Suprapubic skin (tissue), 4 donors: Measurements from ENCODE around the gene FAM89B. TPM values are rescaled to one million over a fixed set of nuclear protein-coding genes. Genes with fewer than 3 reads are reported as not detected.
"Not testable (repeated sequence)": the region's sequence is repeated elsewhere in the genome, so short reads cannot be mapped to it uniquely, and the experiment has no call there.

Source experiments
- DNase-seq, 2 donors: peaks; one replicate each; pipeline ENCODE4 v3.0.0-alpha.2; 2019; ENCODE audit warnings: low spot score in 2 of 2
- H3K27ac ChIP-seq: fragments of 200-600 bp; sonication (generic); one replicate; pipeline ENCODE4 v1.5.1; 2019
- H3K27me3 ChIP-seq: fragments of 200-600 bp; sonication (generic); one replicate; pipeline ENCODE4 v1.5.1; 2019
- H3K36me3 ChIP-seq: fragments of 200-600 bp; sonication (generic); one replicate; pipeline ENCODE4 v1.5.1; 2019
- H3K4me1 ChIP-seq: fragments of 200-600 bp; sonication (generic); one replicate; pipeline ENCODE4 v1.5.1; 2019
- H3K4me3 ChIP-seq: fragments of 200-600 bp; sonication (generic); one replicate; pipeline ENCODE4 v1.5.1; 2019; ENCODE audit warnings: mild to moderate bottlenecking
- H3K9me3 ChIP-seq: fragments of 200-600 bp; sonication (generic); one replicate; pipeline ENCODE4 v1.5.1; 2019
- EP300 ChIP-seq: sonication (generic); formaldehyde crosslinking; IDR thresholded peaks from one replicate; pipeline ENCODE4 v1.6.1; 2017; ENCODE audit warnings: antibody characterized with exemption
- POLR2A ChIP-seq, 2 donors: fragments of 450-650 bp; IDR thresholded peaks; one replicate each; pipeline ENCODE4 v1.6.1; 2017; ENCODE audit warnings: antibody characterized with exemption in 2 of 2, mild to moderate bottlenecking in 2 of 2, moderate library complexity in 2 of 2
- POLR2AphosphoS5 ChIP-seq, 3 donors: sonication (generic); formaldehyde crosslinking; IDR thresholded peaks; one replicate each; pipeline ENCODE4 v1.6.1; 2017; ENCODE audit warnings: antibody characterized with exemption in 3 of 3
- WGBS: methylation state at CpG from one replicate; pipeline ENCODE4 v1.1.5; 2018; 5-methylcytosine and 5-hydroxymethylcytosine counted together
- total RNA-seq, 4 donors: library from RNA; depleted of rRNA; stranded (reverse); fragments of >200 nt; gene quantifications; one replicate each; pipeline ENCODE4 v1.1.0, GENCODE V29; 2016
- TF ChIP-seq, protein P1 (sequence below), 2 donors: fragments of 200-600 bp in 1 of 2; fragments of 450-650 bp in 1 of 2; sonication (generic) in 1 of 2; IDR thresholded peaks; one replicate each; pipeline ENCODE4 v1.5.1; 2016 to 2019; ENCODE audit warnings: antibody characterized with exemption in 2 of 2, mild to moderate bottlenecking in 1 of 2, moderate library complexity in 1 of 2

Gene FAM89B
- total RNA-seq, 4 donors from 2014 or later = 45.2 to 103 (median 72.0) TPM

DNA sequence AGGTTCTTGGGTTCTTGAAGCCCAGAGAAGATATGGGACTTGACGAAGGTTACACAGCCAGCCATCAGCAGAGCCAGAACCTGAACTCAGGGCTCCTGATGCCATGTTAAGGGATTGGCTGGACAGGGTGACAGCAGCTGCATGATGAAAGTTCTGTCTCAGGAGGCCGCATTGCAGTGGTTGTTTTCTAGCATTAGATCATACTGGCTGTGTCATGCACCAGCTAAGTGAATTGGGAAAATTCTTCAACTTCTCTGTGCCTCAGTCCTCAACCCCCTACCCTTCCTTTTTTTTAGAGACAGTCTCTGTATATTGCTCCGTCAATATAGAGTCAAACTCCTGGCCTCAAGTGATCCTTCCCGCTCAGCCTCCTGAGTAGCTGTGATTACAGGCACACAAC lies 8.7 kb upstream of the FAM89B start:
- no peak for TF ChIP-seq EP300
- no peak for TF ChIP-seq POLR2A (IDR thresholded peaks at IDR 0.05)
- TF ChIP-seq POLR2AphosphoS5 (IDR thresholded peaks at IDR 0.05) = no peak
- TF ChIP-seq, protein P1, sequence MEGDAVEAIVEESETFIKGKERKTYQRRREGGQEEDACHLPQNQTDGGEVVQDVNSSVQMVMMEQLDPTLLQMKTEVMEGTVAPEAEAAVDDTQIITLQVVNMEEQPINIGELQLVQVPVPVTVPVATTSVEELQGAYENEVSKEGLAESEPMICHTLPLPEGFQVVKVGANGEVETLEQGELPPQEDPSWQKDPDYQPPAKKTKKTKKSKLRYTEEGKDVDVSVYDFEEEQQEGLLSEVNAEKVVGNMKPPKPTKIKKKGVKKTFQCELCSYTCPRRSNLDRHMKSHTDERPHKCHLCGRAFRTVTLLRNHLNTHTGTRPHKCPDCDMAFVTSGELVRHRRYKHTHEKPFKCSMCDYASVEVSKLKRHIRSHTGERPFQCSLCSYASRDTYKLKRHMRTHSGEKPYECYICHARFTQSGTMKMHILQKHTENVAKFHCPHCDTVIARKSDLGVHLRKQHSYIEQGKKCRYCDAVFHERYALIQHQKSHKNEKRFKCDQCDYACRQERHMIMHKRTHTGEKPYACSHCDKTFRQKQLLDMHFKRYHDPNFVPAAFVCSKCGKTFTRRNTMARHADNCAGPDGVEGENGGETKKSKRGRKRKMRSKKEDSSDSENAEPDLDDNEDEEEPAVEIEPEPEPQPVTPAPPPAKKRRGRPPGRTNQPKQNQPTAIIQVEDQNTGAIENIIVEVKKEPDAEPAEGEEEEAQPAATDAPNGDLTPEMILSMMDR (IDR thresholded peaks at IDR 0.05) = no peak
- no peaks in the 10 kb centered on the region for H3K9me3 ChIP-seq
- H3K27ac ChIP-seq = no peak overlapping the region
- DNase-seq = no peak
- H3K4me3 ChIP-seq = no peak overlapping the region
- peaks cover 3% of the 10 kb centered on the region for H3K36me3 ChIP-seq
- peaks cover 49% of the 10 kb centered on the region for H3K4me1 ChIP-seq
- no peaks in the 10 kb centered on the region for H3K27me3 ChIP-seq
- 94% methylated on average over 4 of the region's 4 CpGs for WGBS

DNA sequence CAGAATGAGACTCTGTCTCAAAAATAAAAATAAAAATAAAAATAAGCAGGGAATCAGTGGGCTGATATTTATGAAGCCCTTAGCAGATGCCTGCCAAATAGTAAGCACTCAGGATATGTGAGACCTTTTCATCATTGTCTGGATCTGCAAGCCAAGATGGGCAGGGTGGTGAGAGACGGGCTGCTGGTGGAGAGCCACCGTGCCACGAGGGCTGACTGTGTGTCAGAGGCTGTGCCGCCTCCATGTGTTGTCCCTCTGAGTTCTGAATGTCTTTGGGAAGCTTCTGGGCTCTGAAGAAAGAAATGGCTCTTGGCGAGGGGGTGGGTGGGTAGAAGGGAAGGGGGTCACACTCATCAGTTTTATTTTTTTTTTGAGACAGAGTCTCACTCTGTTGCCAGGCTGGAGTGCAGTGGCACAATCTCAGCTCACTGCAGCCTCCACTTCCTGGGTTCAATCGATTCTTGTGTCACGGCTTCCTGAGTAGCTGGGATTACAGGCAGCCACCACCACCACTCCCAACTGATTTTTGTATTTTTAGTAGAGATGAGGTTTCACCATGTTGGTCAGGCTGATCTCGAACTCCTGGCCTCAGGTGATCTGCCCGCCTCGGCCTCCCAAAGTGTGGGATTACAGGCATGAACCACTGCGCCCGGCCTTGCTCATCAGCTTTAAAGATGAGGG lies 7.3 kb upstream of the FAM89B start:
- not testable (repeated sequence) for H3K27me3 ChIP-seq, H3K4me3 ChIP-seq, H3K36me3 ChIP-seq, H3K9me3 ChIP-seq, DNase-seq, H3K27ac ChIP-seq
- 84% methylated on average over 12 of the region's 12 CpGs for WGBS
- H3K4me1 ChIP-seq = peaks cover 46% of the 10 kb centered on the region

DNA sequence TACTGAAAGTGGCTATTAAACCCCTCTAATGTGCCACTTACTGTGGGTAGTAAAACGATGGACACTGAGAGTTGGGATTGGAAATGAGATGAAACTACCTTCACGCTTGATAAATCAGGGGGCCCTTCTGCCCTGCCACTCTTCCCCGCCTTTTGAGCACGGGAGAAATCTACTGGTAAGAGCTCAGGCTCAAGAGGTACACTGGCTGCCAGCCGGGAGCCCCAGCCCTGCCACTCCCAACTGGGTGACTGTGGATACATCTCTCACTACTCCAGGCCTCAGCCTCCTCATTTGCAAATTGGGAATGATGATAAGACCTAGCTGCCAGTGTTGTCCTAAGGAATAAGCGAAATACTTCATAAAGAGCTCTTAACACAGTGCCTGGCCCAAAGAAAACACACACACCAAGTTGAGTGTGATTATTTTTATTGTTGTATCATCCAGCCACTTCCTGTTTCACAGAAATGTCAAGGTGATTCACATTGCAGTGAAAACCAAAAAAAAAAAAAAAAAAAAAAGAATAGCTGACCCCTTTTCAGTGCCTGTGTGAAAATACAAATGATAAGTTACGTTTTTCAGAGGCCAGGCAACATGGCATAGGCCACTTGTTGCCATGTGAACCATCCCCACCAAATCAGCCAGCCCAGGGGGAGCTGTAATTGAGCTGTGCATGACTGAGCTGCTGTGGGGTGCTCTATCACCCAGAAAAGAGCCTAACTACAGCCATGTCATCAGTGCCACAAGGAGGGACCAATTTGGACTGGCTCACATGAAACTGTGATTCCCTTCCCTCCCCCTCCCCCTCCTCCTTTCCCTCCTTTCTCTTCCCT lies 6.5 kb upstream of the FAM89B start:
- Histone ChIP-seq H3K27ac (no peak overlapping the region), H3K4me1 (peaks cover 41% of the 10 kb centered on the region), H3K9me3 (no peaks in the 10 kb centered on the region), H3K36me3 (peaks cover 3% of the 10 kb centered on the region), H3K4me3 (no peak overlapping the region), H3K27me3 (no peaks in the 10 kb centered on the region)
- TF ChIP-seq, protein P1 (IDR thresholded peaks at IDR 0.05) = no peak
- TF ChIP-seq POLR2A (IDR thresholded peaks at IDR 0.05) = no peak
- no peak for TF ChIP-seq POLR2AphosphoS5 (IDR thresholded peaks at IDR 0.05)
- TF ChIP-seq EP300 = no peak
- no peak for DNase-seq
- WGBS = 81% methylated on average over 7 of the region's 7 CpGs

DNA sequence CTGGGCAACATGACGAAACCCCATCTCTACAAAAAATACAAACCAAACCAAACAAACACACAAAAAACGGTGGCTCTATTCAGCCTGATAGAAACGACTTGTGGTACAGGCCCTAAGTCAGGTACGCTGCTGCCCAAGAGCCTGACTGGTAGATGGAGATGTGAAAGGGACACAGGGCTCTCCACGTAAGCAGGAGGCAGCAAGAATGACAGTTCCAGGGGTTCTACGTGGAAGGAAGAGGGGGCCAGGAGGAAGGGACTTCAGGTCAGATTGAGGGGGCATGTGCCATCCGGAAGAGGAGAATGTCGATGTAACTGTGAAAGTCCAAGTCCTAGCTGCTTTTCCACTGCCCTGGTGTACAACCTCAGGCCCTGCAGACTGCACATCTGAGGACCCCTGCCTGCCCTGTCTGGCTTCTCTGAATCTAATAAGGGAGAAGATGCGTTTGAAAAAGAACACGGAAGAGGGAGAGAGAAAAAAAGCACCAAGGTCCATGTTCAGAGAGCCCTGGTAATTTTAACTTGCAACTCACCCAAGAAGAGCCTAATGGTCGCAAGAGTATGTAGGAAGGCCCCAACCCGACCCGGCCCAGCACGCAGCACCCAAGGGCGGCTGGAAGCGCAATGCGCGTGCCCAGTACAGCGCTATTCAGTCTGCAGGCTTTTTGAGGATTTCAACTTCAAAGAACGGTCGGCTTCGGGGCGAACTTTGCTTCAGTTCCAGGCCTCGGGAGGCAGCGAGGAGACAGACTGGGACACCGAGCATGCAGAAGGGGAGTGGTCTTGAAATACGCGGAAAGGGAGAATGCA lies 3.0 kb upstream of the FAM89B start:
- no peaks in the 10 kb centered on the region for H3K9me3 ChIP-seq
- no peak for DNase-seq
- H3K4me1 ChIP-seq = peaks cover 65% of the 10 kb centered on the region
- peaks cover 3% of the 10 kb centered on the region for H3K36me3 ChIP-seq
- WGBS = 7% methylated on average over 27 of the region's 28 CpGs
- H3K4me3 ChIP-seq = peak overlapping the region; percentile 94
- H3K27me3 ChIP-seq = no peaks in the 10 kb centered on the region
- H3K27ac ChIP-seq = peak overlapping the region; percentile 92
- TF ChIP-seq POLR2A (IDR thresholded peaks at IDR 0.05) (no peak), EP300 (no peak), POLR2AphosphoS5 (IDR thresholded peaks at IDR 0.05) (no peak)
- TF ChIP-seq, protein P1 (IDR thresholded peaks at IDR 0.05) = no peak

DNA sequence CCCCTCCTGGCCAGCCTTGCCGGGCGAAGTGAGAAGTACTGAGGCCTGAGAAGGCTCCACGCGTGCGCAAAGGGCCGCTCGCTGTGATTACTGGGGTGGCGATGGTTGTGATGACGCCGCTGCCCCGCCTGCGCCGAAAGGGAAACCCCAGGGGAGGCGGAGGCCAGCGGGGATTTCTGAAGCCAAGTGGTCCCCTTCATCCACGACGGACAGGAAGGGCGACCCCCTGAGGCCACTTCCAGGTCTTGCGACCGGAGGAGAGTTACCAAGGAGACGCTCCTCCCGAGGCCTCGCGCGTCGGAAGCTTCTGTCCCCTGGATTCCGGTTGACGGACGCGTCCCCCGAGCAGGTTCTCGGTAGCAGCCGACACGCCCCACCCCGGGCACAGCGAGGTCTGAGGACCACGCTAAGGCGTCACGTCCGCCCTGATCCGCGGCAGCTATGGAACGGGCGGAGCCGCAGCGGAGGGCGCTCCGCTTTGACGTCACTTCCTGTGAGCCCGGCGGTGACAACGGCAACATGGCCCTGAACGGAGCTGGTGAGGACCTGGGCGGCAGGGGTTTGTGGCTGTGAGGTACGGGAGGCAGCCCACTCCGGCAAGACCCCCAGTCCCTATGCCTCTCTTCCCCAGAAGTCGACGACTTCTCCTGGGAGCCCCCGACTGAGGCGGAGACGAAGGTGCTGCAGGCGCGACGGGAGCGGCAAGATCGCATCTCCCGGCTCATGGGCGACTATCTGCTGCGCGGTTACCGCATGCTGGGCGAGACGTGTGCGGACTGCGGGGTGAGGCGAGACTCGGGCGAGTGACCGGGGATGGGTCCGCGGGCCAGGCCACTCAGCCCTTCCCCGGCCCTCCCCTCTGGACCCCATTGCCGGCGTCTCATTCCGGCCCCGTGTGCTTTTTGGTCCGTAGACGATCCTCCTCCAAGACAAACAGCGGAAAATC lies 2.1 kb upstream of the FAM89B start, which contains the start of gene ZNRD2:
Gene ZNRD2, plus strand, starts transcription at position 505 of the 946 bp plus-strand sequence. Its CDS starts 15 bp downstream, at position 520.
- WGBS = 3% methylated on average over 6 of the region's 89 CpGs
- TF ChIP-seq, protein P1 (IDR thresholded peaks at IDR 0.05) = peak in 1 of 2 donors; percentile 29
- TF ChIP-seq POLR2A (IDR thresholded peaks at IDR 0.05) (peak in 1 of 2 donors; percentile 59), POLR2AphosphoS5 (IDR thresholded peaks at IDR 0.05) (peak; percentile 72 to 94 (median 85)), EP300 (no peak)
- peak within 1 kb of the TSS; percentile 92 for H3K27ac ChIP-seq
- H3K27me3 ChIP-seq = no peaks in the 10 kb centered on the region
- peaks cover 73% of the 10 kb centered on the region for H3K4me1 ChIP-seq
- H3K4me3 ChIP-seq = peak within 1 kb of the TSS; percentile 94
- peaks cover 3% of the 10 kb centered on the region for H3K36me3 ChIP-seq
- H3K9me3 ChIP-seq = no peaks in the 10 kb centered on the region
- peak; percentile 99 for DNase-seq
